HCT116 (cell line): Measurements from ENCODE around the gene CX3CR1. TPM values are rescaled to one million over a fixed set of nuclear protein-coding genes. Genes with fewer than 3 reads are reported as not detected.

ENCODE experiments used
- ATAC-seq: fragments of 200-7000 bp; cut with Tn5 transposase; 2 replicates; pipeline ENCODE4 v1.9.1; 2020; ENCODE audit warnings: mild to moderate bottlenecking, moderate library complexity
- BruUV-seq: library from RNA; stranded (reverse); fragments of 400-500 nt; replicated peaks from 2 replicates; lab custom pipeline; 2021; lab: Mats Ljungman, UMichigan
- CTCF ChIA-PET: fragments of 300-600 bp; sonication (Branson Sonifier 250); formaldehyde crosslinking; loops from one replicate; lab custom pipeline; 2021; ENCODE audit warnings: antibody characterized with exemption; lab: Charles Lee
- POLR2A ChIA-PET: fragments of 300-600, 350-600 bp; sonication (Branson Sonifier 250); formaldehyde crosslinking; loops from one replicate; lab custom pipeline; 2021; ENCODE audit warnings: antibody characterized with exemption; lab: Charles Lee
- RAD21 ChIA-PET, 2 experiments: fragments of 300-600 bp; sonication (Branson Sonifier 250); formaldehyde crosslinking; loops; one replicate each; lab custom pipeline; 2023; ENCODE audit warnings: low total read pairs in 2 of 2; ENCODE audit not compliant: uncharacterized antibody in 2 of 2, unreplicated experiment in 2 of 2, low non-redundant PET in 1 of 2; lab: Charles Lee
- DNase-seq: peaks from one replicate; pipeline ENCODE4 v3.0.0-alpha.2; 2010; ENCODE audit warnings: low read depth, low spot score
- H2AFZ ChIP-seq: fragments of 200-600 bp; shearing (Covaris generic), sonication (generic); 2 replicates; pipeline ENCODE4 v1.6.1; 2017; ENCODE audit warnings: low read depth, mixed run types, mixed read lengths, antibody characterized with exemption, low read length; ENCODE audit not compliant: poor library complexity, severe bottlenecking
- H3K27ac ChIP-seq: 2 replicates; pipeline ENCODE4 v1.5.1; 2012; ENCODE audit warnings: low read depth, low read length
- H3K27me3 ChIP-seq: fragments of 200-600 bp; sonication (generic); 2 replicates; pipeline ENCODE4 v1.6.1; 2016; ENCODE audit warnings: mixed run types, low read length, mixed read lengths; ENCODE audit not compliant: insufficient read depth
- H3K36me3 ChIP-seq, 2 experiments: fragments of 200-500 bp in 1 of 2; fragments of 200-600 bp in 1 of 2; sonication (Bioruptor generic) in 1 of 2; sonication (generic) in 1 of 2; 2 replicates each; pipeline versions ENCODE4 v1.5.1 to v1.6.1; 2014 to 2016; ENCODE audit warnings: low read length in 2 of 2, inconsistent platforms in 1 of 2, mixed read lengths in 1 of 2, mixed run types in 1 of 2; ENCODE audit not compliant: insufficient read depth in 2 of 2, control insufficient read depth in 1 of 2
- H3K4me1 ChIP-seq, 2 experiments: fragments of 200-600 bp in 1 of 2; sonication (generic) in 1 of 2; 2 replicates each; pipeline versions ENCODE4 v1.5.1 to v1.6.1; 2012 to 2017; ENCODE audit warnings: low read length in 2 of 2, inconsistent platforms in 1 of 2, mild to moderate bottlenecking in 1 of 2, mixed read lengths in 1 of 2, mixed run types in 1 of 2, moderate library complexity in 1 of 2; ENCODE audit not compliant: insufficient read depth in 2 of 2, control insufficient read depth in 1 of 2
- H3K4me2 ChIP-seq: fragments of 200-600 bp; sonication (generic); 2 replicates; pipeline ENCODE4 v1.6.1; 2017; ENCODE audit warnings: mixed run types, low read length, mixed read lengths
- H3K4me3 ChIP-seq, 2 experiments: fragments of 200-600 bp in 1 of 2; sonication (generic) in 1 of 2; replicated peaks in 1 of 2; 2 replicates each; pipeline ENCODE4 v1.5.1; 2011 to 2016; ENCODE audit warnings: low read length in 2 of 2, control low read depth in 1 of 2, low read depth in 1 of 2, mild to moderate bottlenecking in 1 of 2, mixed read lengths in 1 of 2, mixed run types in 1 of 2
- H3K79me2 ChIP-seq: fragments of 200-600 bp; sonication (generic); 2 replicates; pipeline ENCODE4 v1.6.1; 2017; ENCODE audit warnings: mild to moderate bottlenecking, mixed run types, low read length, moderate library complexity, mixed read lengths; ENCODE audit not compliant: insufficient read depth
- H3K9ac ChIP-seq: fragments of 200-600 bp; sonication (generic); 2 replicates; pipeline ENCODE4 v1.6.1; 2016; ENCODE audit warnings: low read length, mixed read lengths
- H3K9me2 ChIP-seq: fragments of 200-600 bp; sonication (generic), shearing (Covaris generic); 2 replicates; pipeline ENCODE4 v1.6.1; 2017; ENCODE audit warnings: mixed run types, mild to moderate bottlenecking, moderate library complexity; ENCODE audit not compliant: insufficient read depth
- H3K9me3 ChIP-seq, 2 experiments: fragments of 200-500 bp in 1 of 2; fragments of 200-600 bp in 1 of 2; sonication (Bioruptor generic) in 1 of 2; sonication (generic) in 1 of 2; 2 replicates each; pipeline ENCODE4 v1.6.1; 2014 to 2017; ENCODE audit warnings: low read length in 2 of 2, mixed read lengths in 2 of 2, inconsistent platforms in 1 of 2, low read depth in 1 of 2, mild to moderate bottlenecking in 1 of 2, mixed run types in 1 of 2, moderate library complexity in 1 of 2; ENCODE audit not compliant: control insufficient read depth in 1 of 2, insufficient read depth in 1 of 2
- H4K20me1 ChIP-seq: fragments of 200-600 bp; sonication (generic), shearing (Covaris generic); 2 replicates; pipeline ENCODE4 v1.6.1; 2017; ENCODE audit warnings: mixed run types, mild to moderate bottlenecking, moderate library complexity; ENCODE audit not compliant: insufficient read depth
- EZH2phosphoT487 ChIP-seq: fragments of 200-600 bp; IDR thresholded peaks from 2 replicates; pipeline ENCODE4 v1.6.1; 2018; ENCODE audit warnings: antibody characterized with exemption, borderline replicate concordance
- JUND ChIP-seq: IDR thresholded peaks from 2 replicates; pipeline ENCODE4 v1.6.1; 2012
- RAD21 ChIP-seq: IDR thresholded peaks from 2 replicates; pipeline ENCODE4 v1.6.1; 2012; ENCODE audit warnings: low read depth, mild to moderate bottlenecking
- ZBTB33 ChIP-seq: IDR thresholded peaks from 2 replicates; pipeline ENCODE4 v1.6.1; 2011; ENCODE audit warnings: mild to moderate bottlenecking, low read length, moderate library complexity; ENCODE audit not compliant: insufficient replicate concordance; ENCODE audit errors: extremely low read depth
- intact Hi-C: fragments of 100-400 bp; cut with micrococcal nuclease; formaldehyde crosslinking; loops from 2 replicates; pipeline ENCODE4 v1.10.0; 2022
- total RNA-seq: library from RNA; stranded (reverse); gene quantifications from one replicate; pipeline ENCODE4 v1.2.1, GENCODE V29; 2021; ENCODE audit not compliant: unreplicated experiment
- TF ChIP-seq, protein P1 (sequence below), 3 experiments: fragments of 200-600 bp in 1 of 3; sonication (generic) in 1 of 3; IDR thresholded peaks in 2 of 3; conservative IDR thresholded peaks in 1 of 3; 2 replicates each; pipeline ENCODE4 v1.5.1; 2012 to 2017; ENCODE audit warnings: low read depth in 2 of 3, low read length in 2 of 3, antibody characterized with exemption in 1 of 3, borderline replicate concordance in 1 of 3, control low read depth in 1 of 3, mild to moderate bottlenecking in 1 of 3, mixed read lengths in 1 of 3, mixed run types in 1 of 3, moderate library complexity in 1 of 3; ENCODE audit not compliant: insufficient read depth in 1 of 3
- TF ChIP-seq, protein P2 (sequence below): IDR thresholded peaks from 2 replicates; pipeline ENCODE4 v1.6.1; 2012

CX3CR1 gene
- total RNA-seq, 1 experiment from 2014 or later, result 0.10 TPM

DNA sequence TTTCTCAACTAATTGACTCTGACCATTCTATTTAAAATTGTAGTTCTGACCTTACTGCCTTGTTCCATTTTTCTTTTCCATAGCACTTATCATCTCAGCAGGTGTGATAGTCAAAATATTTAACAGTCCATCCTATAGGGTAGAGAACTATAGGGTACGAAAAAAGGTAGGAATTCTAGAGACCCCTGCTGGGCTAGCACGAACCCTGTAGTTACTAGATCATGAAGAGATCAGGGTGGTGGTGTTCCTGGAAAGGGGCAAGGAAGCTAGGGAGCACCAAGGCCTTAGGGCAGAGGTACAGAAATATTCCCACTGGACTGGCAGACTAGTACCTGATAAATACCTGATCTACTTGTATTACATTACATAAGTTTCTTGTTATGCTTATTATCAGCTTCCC is 55.5 kb downstream of the CX3CR1 start:
- ATAC-seq, result no peak
- 0 out of 2 replicates have a peak, but pooled peaks have one; percentile 2 for TF ChIP-seq RAD21
- TF ChIP-seq ZBTB33, result no peak
- intact Hi-C loops, result no loop called here
- RAD21 ChIA-PET, result no interaction called here
- H3K27ac ChIP-seq, result no peak overlapping the region
- no peaks in the 10 kb centered on the region for H3K36me3 ChIP-seq
- POLR2A ChIA-PET, result no interaction called here
- no peak overlapping the region for H3K4me2 ChIP-seq
- no peaks in the 10 kb centered on the region for H3K4me1 ChIP-seq
- H4K20me1 ChIP-seq, result no peaks in the 10 kb centered on the region
- DNase-seq, result no peak
- H3K9me2 ChIP-seq, result no peaks in the 10 kb centered on the region
- peaks cover 44% of the 10 kb centered on the region for H3K27me3 ChIP-seq
- no peaks in the 10 kb centered on the region for H3K9me3 ChIP-seq
- no peak overlapping the region for H2AFZ ChIP-seq
- BruUV-seq, result no TSS peak
- no peak overlapping the region for H3K4me3 ChIP-seq
- H3K79me2 ChIP-seq, result no peaks in the 10 kb centered on the region
- CTCF ChIA-PET, result no interaction called here
- H3K9ac ChIP-seq, result no peak overlapping the region

DNA sequence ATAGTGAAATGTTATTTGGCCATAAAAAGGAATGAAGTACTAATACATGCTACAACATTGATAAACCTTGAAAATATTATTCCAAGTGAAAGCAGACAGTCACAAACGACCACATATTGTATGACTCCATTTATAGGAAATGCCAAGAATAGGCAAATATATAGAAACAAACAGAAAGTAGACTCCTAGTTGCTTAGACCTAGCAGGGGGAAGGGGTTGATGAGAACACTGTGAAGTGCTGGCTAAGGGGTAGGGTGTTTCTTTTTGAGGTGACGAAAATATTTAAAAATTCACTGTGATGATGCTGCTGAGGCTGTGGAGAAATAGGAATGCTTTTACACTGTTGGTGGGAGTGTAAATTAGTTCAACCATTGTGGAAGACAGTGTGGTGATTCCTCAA is 56.9 kb downstream of the CX3CR1 start:
- BruUV-seq, result no TSS peak
- intact Hi-C loops, result no loop called here
- no peak for ATAC-seq
- POLR2A ChIA-PET, result no interaction called here
- Histone ChIP-seq H3K9me3 (no peaks in the 10 kb centered on the region), H3K36me3 (no peaks in the 10 kb centered on the region), H3K27ac (no peak overlapping the region), H4K20me1 (no peaks in the 10 kb centered on the region), H3K9me2 (no peaks in the 10 kb centered on the region), H3K79me2 (no peaks in the 10 kb centered on the region), H2AFZ (no peak overlapping the region), H3K27me3 (peaks cover 44% of the 10 kb centered on the region), H3K4me2 (no peak overlapping the region), H3K4me3 (no peak overlapping the region), H3K9ac (no peak overlapping the region), H3K4me1 (no peaks in the 10 kb centered on the region)
- RAD21 ChIA-PET, result no interaction called here
- TF ChIP-seq, protein P1, sequence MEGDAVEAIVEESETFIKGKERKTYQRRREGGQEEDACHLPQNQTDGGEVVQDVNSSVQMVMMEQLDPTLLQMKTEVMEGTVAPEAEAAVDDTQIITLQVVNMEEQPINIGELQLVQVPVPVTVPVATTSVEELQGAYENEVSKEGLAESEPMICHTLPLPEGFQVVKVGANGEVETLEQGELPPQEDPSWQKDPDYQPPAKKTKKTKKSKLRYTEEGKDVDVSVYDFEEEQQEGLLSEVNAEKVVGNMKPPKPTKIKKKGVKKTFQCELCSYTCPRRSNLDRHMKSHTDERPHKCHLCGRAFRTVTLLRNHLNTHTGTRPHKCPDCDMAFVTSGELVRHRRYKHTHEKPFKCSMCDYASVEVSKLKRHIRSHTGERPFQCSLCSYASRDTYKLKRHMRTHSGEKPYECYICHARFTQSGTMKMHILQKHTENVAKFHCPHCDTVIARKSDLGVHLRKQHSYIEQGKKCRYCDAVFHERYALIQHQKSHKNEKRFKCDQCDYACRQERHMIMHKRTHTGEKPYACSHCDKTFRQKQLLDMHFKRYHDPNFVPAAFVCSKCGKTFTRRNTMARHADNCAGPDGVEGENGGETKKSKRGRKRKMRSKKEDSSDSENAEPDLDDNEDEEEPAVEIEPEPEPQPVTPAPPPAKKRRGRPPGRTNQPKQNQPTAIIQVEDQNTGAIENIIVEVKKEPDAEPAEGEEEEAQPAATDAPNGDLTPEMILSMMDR (IDR thresholded peaks at IDR 0.05 in 2 of 3, conservative IDR thresholded peaks at IDR 0.05 in 1 of 3; ENCODE audit: borderline replicate concordance in 1 of 3, insufficient read depth in 1 of 3, low read depth in 2 of 3, low read length in 2 of 3), result no peak
- no peak for TF ChIP-seq ZBTB33
- no peak for TF ChIP-seq EZH2phosphoT487
- TF ChIP-seq, protein P2, sequence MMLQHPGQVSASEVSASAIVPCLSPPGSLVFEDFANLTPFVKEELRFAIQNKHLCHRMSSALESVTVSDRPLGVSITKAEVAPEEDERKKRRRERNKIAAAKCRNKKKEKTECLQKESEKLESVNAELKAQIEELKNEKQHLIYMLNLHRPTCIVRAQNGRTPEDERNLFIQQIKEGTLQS, result no peak
- TF ChIP-seq JUND, result no peak
- CTCF ChIA-PET, result no interaction called here
- DNase-seq, result no peak
